NB4 (cell line): ENCODE measurements around the gene AFF2.

Experiments used
- DNase-seq: peaks from one replicate; pipeline ENCODE4 v3.0.0; 2010; ENCODE audit warnings: low read depth
- H3K4me3 ChIP-seq: one replicate; pipeline ENCODE4 v1.5.1; 2011; ENCODE audit warnings: mild to moderate bottlenecking, low read depth, low read length, moderate library complexity
- MYC ChIP-seq: IDR thresholded peaks from 2 replicates; pipeline ENCODE4 v1.6.1; 2011; ENCODE audit warnings: low read depth, low read length
- POLR2A ChIP-seq: IDR thresholded peaks from 2 replicates; pipeline ENCODE4 v1.6.1; 2011; ENCODE audit warnings: mild to moderate bottlenecking; ENCODE audit not compliant: insufficient read length; ENCODE audit errors: extremely low read depth
- TF ChIP-seq, protein P1 (sequence below): IDR thresholded peaks from one replicate; pipeline ENCODE4 v1.5.1; 2012; ENCODE audit warnings: low read depth, low read length
- TF ChIP-seq, protein P2 (sequence below): IDR thresholded peaks from 2 replicates; pipeline ENCODE4 v1.6.1; 2011; ENCODE audit warnings: low read depth, low read length

The AFF2 gene

DNA sequence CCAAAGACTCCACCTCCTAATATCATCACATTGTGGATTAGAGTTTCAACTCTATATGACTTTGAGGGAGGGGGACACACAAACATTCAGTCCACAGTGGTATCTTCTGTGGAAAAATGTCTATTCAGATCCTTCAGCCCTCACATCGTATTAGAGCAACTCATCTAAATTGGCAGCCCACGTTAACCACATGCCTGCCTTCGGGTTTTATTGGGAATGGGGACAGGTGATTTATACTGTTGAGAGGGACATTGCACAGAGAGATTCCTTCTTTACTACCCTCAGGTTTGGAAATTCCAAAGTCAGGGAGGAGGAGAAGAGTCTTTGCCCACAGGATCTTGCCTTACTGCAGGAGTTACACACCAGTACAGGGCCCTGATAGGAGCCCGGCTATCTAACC, 372.5 kb downstream of the AFF2 start:
- TF ChIP-seq, protein P1, sequence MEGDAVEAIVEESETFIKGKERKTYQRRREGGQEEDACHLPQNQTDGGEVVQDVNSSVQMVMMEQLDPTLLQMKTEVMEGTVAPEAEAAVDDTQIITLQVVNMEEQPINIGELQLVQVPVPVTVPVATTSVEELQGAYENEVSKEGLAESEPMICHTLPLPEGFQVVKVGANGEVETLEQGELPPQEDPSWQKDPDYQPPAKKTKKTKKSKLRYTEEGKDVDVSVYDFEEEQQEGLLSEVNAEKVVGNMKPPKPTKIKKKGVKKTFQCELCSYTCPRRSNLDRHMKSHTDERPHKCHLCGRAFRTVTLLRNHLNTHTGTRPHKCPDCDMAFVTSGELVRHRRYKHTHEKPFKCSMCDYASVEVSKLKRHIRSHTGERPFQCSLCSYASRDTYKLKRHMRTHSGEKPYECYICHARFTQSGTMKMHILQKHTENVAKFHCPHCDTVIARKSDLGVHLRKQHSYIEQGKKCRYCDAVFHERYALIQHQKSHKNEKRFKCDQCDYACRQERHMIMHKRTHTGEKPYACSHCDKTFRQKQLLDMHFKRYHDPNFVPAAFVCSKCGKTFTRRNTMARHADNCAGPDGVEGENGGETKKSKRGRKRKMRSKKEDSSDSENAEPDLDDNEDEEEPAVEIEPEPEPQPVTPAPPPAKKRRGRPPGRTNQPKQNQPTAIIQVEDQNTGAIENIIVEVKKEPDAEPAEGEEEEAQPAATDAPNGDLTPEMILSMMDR: no peak
- TF ChIP-seq POLR2A: no peak
- TF ChIP-seq, protein P2, sequence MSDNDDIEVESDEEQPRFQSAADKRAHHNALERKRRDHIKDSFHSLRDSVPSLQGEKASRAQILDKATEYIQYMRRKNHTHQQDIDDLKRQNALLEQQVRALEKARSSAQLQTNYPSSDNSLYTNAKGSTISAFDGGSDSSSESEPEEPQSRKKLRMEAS: no peak
- TF ChIP-seq MYC: no peak
- no peak overlapping the region for H3K4me3 ChIP-seq

GRCh38 chrX:148874636-148875246, 374.3 kb downstream of the AFF2 start:
- TF ChIP-seq, protein P2: no peak
- TF ChIP-seq, protein P1: no peak
- no peak overlapping the region for H3K4me3 ChIP-seq
- DNase-seq: no peak

More for the DNA sequence above, 372.5 kb downstream of the AFF2 start:
- DNase-seq: no peak

DNA sequence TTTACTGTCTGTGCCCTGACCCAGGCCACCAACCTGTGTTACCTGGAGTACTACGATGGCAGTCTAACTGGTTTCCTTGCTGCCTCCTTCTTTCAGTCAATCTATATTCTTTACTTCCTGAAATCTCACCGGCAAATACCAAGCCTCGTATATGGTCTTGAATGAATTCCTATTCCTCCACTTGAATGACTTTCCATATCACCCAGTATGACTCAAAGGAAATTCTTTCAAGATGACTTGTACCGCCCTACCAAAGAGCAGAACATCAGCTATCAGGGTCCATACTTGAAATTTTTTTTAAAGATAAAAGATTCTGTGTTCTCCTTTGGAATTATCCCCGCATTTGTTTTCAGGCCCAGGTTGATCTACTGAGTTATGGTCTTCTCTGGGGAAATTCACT, 378.0 kb downstream of the AFF2 start:
- no peak for TF ChIP-seq MYC
- TF ChIP-seq, protein P2: no peak
- TF ChIP-seq, protein P1: no peak
- TF ChIP-seq POLR2A: no peak
- no peak for DNase-seq
- H3K4me3 ChIP-seq: no peak overlapping the region

DNA sequence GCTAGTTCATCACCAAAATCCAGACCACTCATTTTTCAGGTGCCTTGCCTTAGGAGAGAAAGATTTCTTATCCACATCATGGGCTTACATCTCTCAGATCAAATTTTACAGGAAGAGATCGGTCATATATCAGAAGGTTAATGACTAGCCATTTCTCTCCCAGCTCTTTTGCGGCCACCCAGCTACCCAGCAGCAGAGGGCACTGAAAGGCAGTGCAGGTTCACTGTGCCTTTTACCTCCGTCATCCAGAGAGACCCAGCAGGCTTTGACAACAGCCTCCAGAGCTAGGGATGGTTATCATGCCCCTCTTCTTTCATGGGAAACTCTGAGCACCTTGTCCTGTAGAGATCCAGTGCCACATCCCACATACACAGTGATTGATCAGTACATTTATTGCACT, 384.8 kb downstream of the AFF2 start:
- TF ChIP-seq MYC (no peak), POLR2A (no peak)
- TF ChIP-seq, protein P2: no peak
- TF ChIP-seq, protein P1: no peak
- DNase-seq: no peak
- H3K4me3 ChIP-seq: no peak overlapping the region

DNA sequence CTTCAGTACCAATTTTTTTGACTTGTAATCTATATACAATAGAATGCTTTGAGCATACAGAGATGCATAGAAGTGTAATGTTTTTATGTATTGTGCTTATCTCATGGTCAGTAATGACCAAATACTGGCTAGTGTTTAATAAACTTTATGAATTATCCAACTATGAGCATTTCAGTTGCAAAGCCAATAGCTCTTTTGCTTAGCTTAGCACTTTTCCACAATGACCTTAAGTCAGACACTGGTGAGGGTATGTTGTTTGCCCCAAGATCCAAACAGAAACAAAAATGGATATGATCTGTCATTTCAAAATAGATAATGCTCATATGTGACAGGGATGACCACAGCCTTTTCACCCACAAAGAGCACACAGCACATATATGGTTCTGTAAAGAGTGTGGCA, 393.0 kb downstream of the AFF2 start:
- DNase-seq: no peak
- H3K4me3 ChIP-seq: no peak overlapping the region
- no peak for TF ChIP-seq MYC
- TF ChIP-seq, protein P2: no peak
- TF ChIP-seq POLR2A: no peak
- TF ChIP-seq, protein P1: no peak

- DNase-seq: no peak
- no peak for TF ChIP-seq MYC
- TF ChIP-seq, protein P2: no peak
- TF ChIP-seq POLR2A: no peak
- TF ChIP-seq, protein P1: no peak
Observed at GRCh38 chrX:148902581-148902980, 402.2 kb downstream of the AFF2 start.

More at GRCh38 chrX:148902581-148902980, 402.2 kb downstream of the AFF2 start:
- H3K4me3 ChIP-seq: no peak overlapping the region
